Daoy (cell line): ENCODE measurements around the gene GATM. TPM values are rescaled to one million over a fixed set of nuclear protein-coding genes. Genes with fewer than 3 reads are reported as not detected.
"Not testable (repeated sequence)": the region's sequence is repeated elsewhere in the genome, so short reads cannot be mapped to it uniquely, and the experiment has no call there.

ENCODE experiments used
- DNase-seq: peaks from one replicate; pipeline ENCODE4 v3.0.0-alpha.2; 2015; ENCODE audit warnings: low read depth
- total RNA-seq: library from RNA; depleted of rRNA; stranded (reverse); fragments of >200 nt; shearing (Covaris generic); gene quantifications from 2 replicates; pipeline ENCODE4 v1.2.3, GENCODE V29; 2014

GATM gene
- total RNA-seq, 1 experiment from 2014 or later = 10.6 TPM

GRCh38 chr15:45389351-45389750 lies 11.0 kb upstream of the GATM start:
- DNase-seq = no peak

- no peak for DNase-seq
Measured at GRCh38 chr15:45387380-45388007, 9.2 kb upstream of the GATM start.

GRCh38 chr15:45386974-45387373 lies 8.6 kb upstream of the GATM start:
- no peak for DNase-seq

- no peak for DNase-seq
Measured at GRCh38 chr15:45386420-45386819, 8.1 kb upstream of the GATM start.

GRCh38 chr15:45385590-45385989 lies 7.2 kb upstream of the GATM start:
- no peak for DNase-seq

GRCh38 chr15:45384700-45385099 lies 6.4 kb upstream of the GATM start:
- DNase-seq = no peak

- no peak for DNase-seq
Measured at GRCh38 chr15:45378913-45379262, 544 bp upstream of the GATM start.

GRCh38 chr15:45377609-45378148 lies 665 bp downstream of the GATM start:
- peak; percentile 47 for DNase-seq

GRCh38 chr15:45376967-45377608 lies 1.3 kb downstream of the GATM start:
- DNase-seq = no peak

- DNase-seq = no peak
Measured at GRCh38 chr15:45376300-45376928, 1.9 kb downstream of the GATM start.

GRCh38 chr15:45375836-45376235 lies 2.5 kb downstream of the GATM start:
- DNase-seq = no peak

GRCh38 chr15:45373976-45374375 lies 4.4 kb downstream of the GATM start:
- no peak for DNase-seq

- DNase-seq = peak; percentile 9
Measured at GRCh38 chr15:45372041-45372995, 6.0 kb downstream of the GATM start.

GRCh38 chr15:45371546-45371945 lies 6.8 kb downstream of the GATM start:
- DNase-seq = no peak

- not testable (repeated sequence) for DNase-seq
Measured at GRCh38 chr15:45370042-45370441, 8.3 kb downstream of the GATM start.

GRCh38 chr15:45367222-45367621 lies 11.1 kb downstream of the GATM start:
- DNase-seq = not testable (repeated sequence)

- no peak for DNase-seq
Measured at GRCh38 chr15:45364271-45364670, 14.1 kb downstream of the GATM start.

- DNase-seq = no peak
Measured at GRCh38 chr15:45363801-45364200, 14.5 kb downstream of the GATM start.

GRCh38 chr15:45363334-45363733 lies 15.0 kb downstream of the GATM start:
- DNase-seq = no peak

GRCh38 chr15:45362419-45362818 lies 15.9 kb downstream of the GATM start:
- no peak for DNase-seq

GRCh38 chr15:45361878-45362277 lies 16.5 kb downstream of the GATM start:
- no peak for DNase-seq

GRCh38 chr15:45355860-45356259 lies 22.5 kb downstream of the GATM start:
- no peak for DNase-seq
